ENCODE data around the gene RAB8A. TPM values are rescaled to one million over a fixed set of nuclear protein-coding genes. Genes with fewer than 3 reads are reported as not detected.

RAB8A gene
- total and polyA plus RNA-seq, 2 experiments from 2014 or later = 53.1 to 59.5 TPM

GRCh38 chr19:16157601-16158000 is 45.9 kb downstream of the RAB8A start:
- Mint-ChIP-seq H3K27me3 (ENCODE audit: insufficient read depth, low read depth, poor library complexity) (peaks cover 11% of the 10 kb centered on the region), H3K36me3 (ENCODE audit: low read depth) (no peaks in the 10 kb centered on the region; the same call in 2 of the 3 replicates), H3K4me3 (no peak overlapping the region), H3K9me3 (peaks cover 4% of the 10 kb centered on the region; the same call in 1 of the 3 replicates), H3K4me1 (no peaks in the 10 kb centered on the region), H3K27ac (no peak overlapping the region)
- H4K20me1 ChIP-seq (replicated peaks; ENCODE audit: insufficient read depth) = no peaks in the 10 kb centered on the region
- H3F3A ChIP-seq (replicated peaks; ENCODE audit: low read depth) = no peaks in the 10 kb centered on the region
- H3K4me2 ChIP-seq = no peak overlapping the region
- ATAC-seq = no peak
- H3K4me1 ChIP-seq (ENCODE audit: insufficient read depth) = no peaks in the 10 kb centered on the region
- DNase-seq (ENCODE audit: low spot score) = no peak
- TF ChIP-seq, protein P1, sequence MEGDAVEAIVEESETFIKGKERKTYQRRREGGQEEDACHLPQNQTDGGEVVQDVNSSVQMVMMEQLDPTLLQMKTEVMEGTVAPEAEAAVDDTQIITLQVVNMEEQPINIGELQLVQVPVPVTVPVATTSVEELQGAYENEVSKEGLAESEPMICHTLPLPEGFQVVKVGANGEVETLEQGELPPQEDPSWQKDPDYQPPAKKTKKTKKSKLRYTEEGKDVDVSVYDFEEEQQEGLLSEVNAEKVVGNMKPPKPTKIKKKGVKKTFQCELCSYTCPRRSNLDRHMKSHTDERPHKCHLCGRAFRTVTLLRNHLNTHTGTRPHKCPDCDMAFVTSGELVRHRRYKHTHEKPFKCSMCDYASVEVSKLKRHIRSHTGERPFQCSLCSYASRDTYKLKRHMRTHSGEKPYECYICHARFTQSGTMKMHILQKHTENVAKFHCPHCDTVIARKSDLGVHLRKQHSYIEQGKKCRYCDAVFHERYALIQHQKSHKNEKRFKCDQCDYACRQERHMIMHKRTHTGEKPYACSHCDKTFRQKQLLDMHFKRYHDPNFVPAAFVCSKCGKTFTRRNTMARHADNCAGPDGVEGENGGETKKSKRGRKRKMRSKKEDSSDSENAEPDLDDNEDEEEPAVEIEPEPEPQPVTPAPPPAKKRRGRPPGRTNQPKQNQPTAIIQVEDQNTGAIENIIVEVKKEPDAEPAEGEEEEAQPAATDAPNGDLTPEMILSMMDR (conservative IDR thresholded peaks at IDR 0.05; ENCODE audit: low read depth in 2 of 2) = no peak
- TF ChIP-seq NANOG (IDR thresholded peaks at IDR 0.05; ENCODE audit: borderline replicate concordance) = no peak
- no peak for TF ChIP-seq JUNB (IDR thresholded peaks at IDR 0.05; ENCODE audit: unreplicated experiment)
- TF ChIP-seq ZNF331 (CRISPR knock-in tag; IDR thresholded peaks at IDR 0.05; ENCODE audit: low read depth) = no peak
- no peaks in the 10 kb centered on the region for H3K9me2 ChIP-seq (ENCODE audit: insufficient read depth)
- no peaks in the 10 kb centered on the region for H3K79me2 ChIP-seq (replicated peaks; ENCODE audit: insufficient read depth)
- H3K27ac ChIP-seq (ENCODE audit: low read depth) = no peak overlapping the region
- H3K27me3 ChIP-seq (ENCODE audit: insufficient read depth) = no peaks in the 10 kb centered on the region
- no peak overlapping the region for H3K4me3 ChIP-seq
- H2AFZ ChIP-seq = no peak overlapping the region
- no peaks in the 10 kb centered on the region for H3K36me3 ChIP-seq (ENCODE audit: insufficient read depth)

GRCh38 chr19:16159655-16160054 is 48.0 kb downstream of the RAB8A start:
- Histone ChIP-seq H3F3A (replicated peaks; ENCODE audit: low read depth) (no peaks in the 10 kb centered on the region), H3K27ac (ENCODE audit: low read depth) (no peak overlapping the region), H3K79me2 (replicated peaks; ENCODE audit: insufficient read depth) (no peaks in the 10 kb centered on the region), H3K4me1 (ENCODE audit: insufficient read depth) (no peaks in the 10 kb centered on the region), H3K36me3 (ENCODE audit: insufficient read depth) (no peaks in the 10 kb centered on the region), H3K4me2 (no peak overlapping the region), H3K27me3 (ENCODE audit: insufficient read depth) (no peaks in the 10 kb centered on the region), H2AFZ (no peak overlapping the region), H3K4me3 (no peak overlapping the region), H3K9me2 (ENCODE audit: insufficient read depth) (no peaks in the 10 kb centered on the region), H4K20me1 (replicated peaks; ENCODE audit: insufficient read depth) (no peaks in the 10 kb centered on the region)
- Mint-ChIP-seq H3K4me1 (no peaks in the 10 kb centered on the region), H3K9me3 (peaks cover 9% of the 10 kb centered on the region; the same call in 2 of the 3 replicates), H3K36me3 (ENCODE audit: low read depth) (no peaks in the 10 kb centered on the region; the same call in 2 of the 3 replicates), H3K27ac (no peak overlapping the region), H3K27me3 (ENCODE audit: insufficient read depth, low read depth, poor library complexity) (peaks cover 6% of the 10 kb centered on the region), H3K4me3 (no peak overlapping the region)
- DNase-seq (ENCODE audit: low spot score) = no peak
- no peak for ATAC-seq
- TF ChIP-seq ZNF331 (CRISPR knock-in tag; IDR thresholded peaks at IDR 0.05; ENCODE audit: low read depth) (no peak), ZNF114 (CRISPR knock-in tag; IDR thresholded peaks at IDR 0.05) (no peak), JUNB (IDR thresholded peaks at IDR 0.05; ENCODE audit: unreplicated experiment) (no peak), EZH2phosphoT487 (IDR thresholded peaks at IDR 0.05; ENCODE audit: unreplicated experiment) (no peak), NANOG (IDR thresholded peaks at IDR 0.05; ENCODE audit: borderline replicate concordance) (no peak), EZH2 (IDR thresholded peaks at IDR 0.05; ENCODE audit: low read depth, unreplicated experiment) (no peak), CREB1 (CRISPR knock-in tag; IDR thresholded peaks at IDR 0.05; ENCODE audit: low read depth) (no peak), STAT1 (IDR thresholded peaks at IDR 0.05; ENCODE audit: unreplicated experiment) (no peak)
- TF ChIP-seq, protein P2, sequence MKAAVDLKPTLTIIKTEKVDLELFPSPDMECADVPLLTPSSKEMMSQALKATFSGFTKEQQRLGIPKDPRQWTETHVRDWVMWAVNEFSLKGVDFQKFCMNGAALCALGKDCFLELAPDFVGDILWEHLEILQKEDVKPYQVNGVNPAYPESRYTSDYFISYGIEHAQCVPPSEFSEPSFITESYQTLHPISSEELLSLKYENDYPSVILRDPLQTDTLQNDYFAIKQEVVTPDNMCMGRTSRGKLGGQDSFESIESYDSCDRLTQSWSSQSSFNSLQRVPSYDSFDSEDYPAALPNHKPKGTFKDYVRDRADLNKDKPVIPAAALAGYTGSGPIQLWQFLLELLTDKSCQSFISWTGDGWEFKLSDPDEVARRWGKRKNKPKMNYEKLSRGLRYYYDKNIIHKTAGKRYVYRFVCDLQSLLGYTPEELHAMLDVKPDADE (IDR thresholded peaks at IDR 0.05) = no peak
- TF ChIP-seq, protein P1 (conservative IDR thresholded peaks at IDR 0.05; ENCODE audit: low read depth in 2 of 2) = no peak
- TF ChIP-seq, protein P3, sequence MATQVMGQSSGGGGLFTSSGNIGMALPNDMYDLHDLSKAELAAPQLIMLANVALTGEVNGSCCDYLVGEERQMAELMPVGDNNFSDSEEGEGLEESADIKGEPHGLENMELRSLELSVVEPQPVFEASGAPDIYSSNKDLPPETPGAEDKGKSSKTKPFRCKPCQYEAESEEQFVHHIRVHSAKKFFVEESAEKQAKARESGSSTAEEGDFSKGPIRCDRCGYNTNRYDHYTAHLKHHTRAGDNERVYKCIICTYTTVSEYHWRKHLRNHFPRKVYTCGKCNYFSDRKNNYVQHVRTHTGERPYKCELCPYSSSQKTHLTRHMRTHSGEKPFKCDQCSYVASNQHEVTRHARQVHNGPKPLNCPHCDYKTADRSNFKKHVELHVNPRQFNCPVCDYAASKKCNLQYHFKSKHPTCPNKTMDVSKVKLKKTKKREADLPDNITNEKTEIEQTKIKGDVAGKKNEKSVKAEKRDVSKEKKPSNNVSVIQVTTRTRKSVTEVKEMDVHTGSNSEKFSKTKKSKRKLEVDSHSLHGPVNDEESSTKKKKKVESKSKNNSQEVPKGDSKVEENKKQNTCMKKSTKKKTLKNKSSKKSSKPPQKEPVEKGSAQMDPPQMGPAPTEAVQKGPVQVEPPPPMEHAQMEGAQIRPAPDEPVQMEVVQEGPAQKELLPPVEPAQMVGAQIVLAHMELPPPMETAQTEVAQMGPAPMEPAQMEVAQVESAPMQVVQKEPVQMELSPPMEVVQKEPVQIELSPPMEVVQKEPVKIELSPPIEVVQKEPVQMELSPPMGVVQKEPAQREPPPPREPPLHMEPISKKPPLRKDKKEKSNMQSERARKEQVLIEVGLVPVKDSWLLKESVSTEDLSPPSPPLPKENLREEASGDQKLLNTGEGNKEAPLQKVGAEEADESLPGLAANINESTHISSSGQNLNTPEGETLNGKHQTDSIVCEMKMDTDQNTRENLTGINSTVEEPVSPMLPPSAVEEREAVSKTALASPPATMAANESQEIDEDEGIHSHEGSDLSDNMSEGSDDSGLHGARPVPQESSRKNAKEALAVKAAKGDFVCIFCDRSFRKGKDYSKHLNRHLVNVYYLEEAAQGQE (IDR thresholded peaks at IDR 0.05; ENCODE audit: unreplicated experiment) = no peak

Data from GM23338 (cell line).